Activated CD8-positive, alpha-beta memory T cell treated with anti-CD3 and anti-CD28 coated beads, Interleukin-2, amount 50 U/mL, for 1 hour (primary cell): ENCODE data around the gene CFAP97D1.

Experiments used
- DNase-seq: peaks from one replicate; pipeline ENCODE4 v3.0.0-alpha.2; 2020; ENCODE audit errors: extremely low read depth

Gene CFAP97D1

GRCh38 chr17:43826206-43826605 is 46.0 kb downstream of the CFAP97D1 start:
- no peak for DNase-seq

- DNase-seq, result no peak
Observed at GRCh38 chr17:43827596-43827995, 47.4 kb downstream of the CFAP97D1 start.

- DNase-seq, result no peak
Observed at GRCh38 chr17:43829738-43830137, 49.5 kb downstream of the CFAP97D1 start.

- DNase-seq, result no peak
Observed at GRCh38 chr17:43830510-43831140, 50.4 kb downstream of the CFAP97D1 start.

- no peak for DNase-seq
Observed at GRCh38 chr17:43831633-43832032, 51.4 kb downstream of the CFAP97D1 start.

- no peak for DNase-seq
Observed at GRCh38 chr17:43832168-43832975, 52.1 kb downstream of the CFAP97D1 start.

- no peak for DNase-seq
Observed at GRCh38 chr17:43832976-43833829, 53.0 kb downstream of the CFAP97D1 start, which contains the start of gene MPP3. TSS of gene MPP3 (minus strand) at chr17:43833146. CDS start at chr17:43831906, 1,240 bp downstream.

GRCh38 chr17:43834106-43834505 is 53.9 kb downstream of the CFAP97D1 start:
- no peak for DNase-seq
